GM21367 (cell line): ENCODE measurements around the gene PURA.

ENCODE experiments used
- ATAC-seq: cut with Tn5 transposase; IDR thresholded peaks from one replicate; pipeline ENCODE4 v1.9.1; 2021; ENCODE audit not compliant: unreplicated experiment

Gene PURA

DNA sequence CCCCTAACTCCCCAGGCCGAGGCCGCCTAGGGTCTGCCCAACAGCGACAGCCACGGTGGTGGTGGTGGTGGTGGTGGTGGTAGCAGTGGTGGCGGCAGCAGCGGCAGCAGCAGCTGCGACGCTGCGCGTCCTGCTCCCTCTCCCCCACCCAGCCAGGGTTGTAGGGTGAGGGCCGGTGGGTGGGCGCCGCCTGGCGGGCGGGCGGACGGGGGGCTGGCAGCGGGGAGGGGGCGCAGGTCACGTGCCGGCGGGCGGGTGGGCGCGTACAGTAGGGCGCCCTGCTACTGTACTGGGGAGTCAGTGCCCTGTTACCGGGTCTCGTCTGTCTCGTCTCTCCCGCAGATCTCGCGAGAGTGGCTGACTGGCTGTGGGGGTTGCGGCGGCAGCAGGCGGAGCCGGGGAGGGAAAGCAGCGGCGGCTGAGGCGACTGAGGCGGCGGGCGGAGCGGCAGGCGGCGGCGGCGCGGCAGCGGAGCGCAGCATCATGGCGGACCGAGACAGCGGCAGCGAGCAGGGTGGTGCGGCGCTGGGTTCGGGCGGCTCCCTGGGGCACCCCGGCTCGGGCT, at the start of gene PURA:
TSS of gene PURA (plus strand) at position 411 of the 565 bp plus-strand sequence. CDS start at position 484, 73 bp downstream.
- ATAC-seq = peak; percentile 66

DNA sequence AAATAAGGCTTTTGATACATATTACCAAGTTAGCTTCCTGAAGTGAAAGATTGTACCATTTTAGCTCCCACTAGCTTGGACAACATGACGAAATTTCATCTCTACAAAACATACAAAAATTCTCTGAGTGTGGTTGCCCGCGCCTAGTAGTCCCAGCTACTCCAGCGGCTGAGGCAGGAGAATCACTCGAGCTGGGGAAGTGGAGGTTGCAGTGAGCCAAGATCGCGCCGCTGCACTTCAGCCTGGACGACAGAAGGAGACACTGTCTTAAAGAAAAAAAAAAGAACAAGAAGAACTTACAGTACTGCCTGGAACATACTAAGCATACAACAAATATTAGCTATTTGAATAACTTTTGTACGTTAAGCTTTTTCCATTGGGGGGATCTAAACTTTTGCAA, 41.1 kb upstream of the PURA start:
- ATAC-seq = no peak

DNA sequence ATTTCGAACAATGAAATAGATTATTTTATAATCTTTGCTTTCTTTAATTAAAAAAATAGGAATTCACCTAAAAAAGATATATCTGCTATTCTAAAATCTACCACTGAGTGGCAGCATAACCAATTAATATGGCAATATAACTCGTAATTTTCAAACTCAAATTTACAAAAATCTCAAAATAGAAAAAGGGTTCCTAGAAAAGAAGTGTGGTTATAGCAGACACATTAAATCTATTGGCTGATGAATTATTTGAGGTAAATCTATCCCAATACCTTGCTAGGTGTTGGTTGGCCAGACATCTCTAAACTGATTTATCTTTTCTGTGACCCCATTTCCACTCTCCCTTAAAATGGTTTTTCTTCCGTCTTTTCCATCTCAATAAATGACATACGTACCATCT, 40.6 kb upstream of the PURA start:
- no peak for ATAC-seq

DNA sequence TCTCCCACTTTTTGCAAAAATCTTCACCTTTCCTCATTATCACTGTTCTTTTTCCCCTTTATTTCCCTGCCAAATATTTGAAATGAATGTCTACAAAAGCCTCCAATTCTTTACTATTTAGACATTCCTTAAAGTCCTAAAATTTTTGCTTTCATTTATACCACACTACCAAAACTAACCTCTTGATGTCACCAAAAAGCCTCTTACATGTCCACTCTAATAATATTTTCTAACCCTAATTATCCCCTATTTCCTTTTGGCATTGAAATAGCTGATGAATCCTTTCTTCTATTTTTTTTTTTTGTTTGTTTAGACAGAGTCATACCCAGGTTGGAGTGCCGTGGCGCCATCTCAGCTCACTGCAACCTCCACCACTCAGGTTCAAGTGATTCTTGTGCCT, 38.5 kb upstream of the PURA start:
- ATAC-seq = no peak

DNA sequence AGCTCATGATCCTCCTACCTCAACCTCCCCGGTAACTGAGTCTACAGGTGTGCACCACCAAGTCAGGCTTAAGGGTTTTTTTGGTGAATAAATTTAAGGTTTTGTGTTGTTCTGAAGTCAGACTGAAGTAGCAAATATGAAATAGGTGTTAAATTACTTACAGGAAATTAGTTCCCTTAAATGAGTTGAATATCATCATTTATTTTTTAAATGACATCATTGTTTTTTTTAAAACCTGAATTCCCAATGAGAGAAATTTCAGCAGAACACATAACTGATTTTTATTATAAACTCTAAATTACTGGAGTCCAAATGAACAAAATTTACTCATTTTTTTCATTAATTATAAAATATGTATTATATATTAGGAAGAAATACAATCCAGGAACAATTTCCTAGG, 37.8 kb upstream of the PURA start:
- no peak for ATAC-seq

DNA sequence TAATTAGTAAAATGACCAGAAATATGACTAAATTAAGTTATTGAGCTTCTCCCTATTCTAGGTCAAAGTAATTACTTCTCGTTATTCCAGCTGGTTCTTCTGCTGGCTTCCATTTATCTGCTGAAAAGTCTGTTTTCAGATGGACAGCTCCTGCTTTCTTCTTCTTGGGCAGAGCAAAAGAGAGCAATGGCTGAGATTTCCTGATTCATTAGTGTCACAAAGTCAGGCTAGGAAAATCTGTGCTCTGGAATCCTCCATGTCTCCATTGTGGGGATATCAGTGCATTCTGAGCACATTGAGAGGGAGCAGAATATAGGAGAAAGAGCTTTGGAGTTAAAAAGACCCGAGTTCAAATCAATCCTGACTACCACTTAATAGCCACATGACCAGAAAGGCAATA, 37.1 kb upstream of the PURA start:
- no peak for ATAC-seq

DNA sequence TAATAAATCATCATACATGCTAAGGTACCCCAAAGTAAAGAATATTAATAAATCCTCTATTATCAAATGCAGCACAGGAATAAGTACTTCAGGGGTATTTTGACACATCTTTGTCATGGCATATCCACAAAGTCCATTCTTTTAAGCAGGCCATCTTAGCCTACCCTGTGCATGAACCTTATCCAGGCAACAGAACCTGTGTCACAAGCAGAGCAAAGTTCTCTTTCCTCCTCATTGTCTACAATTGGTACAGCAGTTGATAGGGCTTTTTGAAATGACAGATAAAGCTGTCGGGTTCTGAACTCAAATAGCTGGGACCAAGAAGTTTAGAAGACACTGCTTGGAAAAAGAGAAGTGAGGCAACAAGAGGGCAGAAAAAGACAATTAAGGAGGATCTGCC, 30.8 kb upstream of the PURA start:
- ATAC-seq = no peak

DNA sequence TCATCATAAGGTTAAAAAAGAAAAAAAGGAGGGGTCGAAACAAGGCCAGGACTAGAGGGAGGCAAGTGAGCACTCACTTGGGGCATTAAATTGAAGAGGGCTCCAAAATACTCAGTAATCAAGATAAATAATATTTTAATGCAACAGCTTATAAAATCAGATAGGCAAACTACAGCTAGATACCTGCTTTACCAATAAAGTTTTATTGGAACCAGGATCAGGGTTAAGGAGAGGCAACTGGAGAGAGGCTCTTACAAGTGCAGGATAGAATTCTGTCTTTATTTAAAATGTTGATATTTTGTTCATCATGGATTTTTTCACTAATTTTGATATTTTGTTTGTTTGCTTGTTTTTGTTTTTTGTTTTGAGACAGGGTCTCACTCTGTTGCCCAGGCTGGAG, 30.3 kb upstream of the PURA start:
- ATAC-seq = no peak

DNA sequence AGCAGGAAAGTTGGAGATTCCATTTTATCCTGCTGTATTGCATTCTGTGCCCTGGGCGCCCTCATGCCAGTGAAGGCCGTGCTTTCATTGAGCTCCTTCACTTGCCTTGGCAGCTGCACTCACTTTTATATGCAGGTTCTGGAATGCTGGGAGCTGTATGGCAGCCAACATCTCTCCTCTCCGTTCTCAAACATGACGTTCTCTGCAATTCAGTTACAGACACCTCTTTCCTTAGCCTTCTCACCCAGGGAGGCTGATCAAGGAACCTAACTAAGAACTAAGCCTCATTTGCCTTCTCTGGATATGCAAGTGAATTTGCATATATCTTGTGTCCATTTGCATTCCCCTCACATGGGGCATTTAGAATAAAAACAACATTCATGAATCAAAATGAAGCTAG, 29.4 kb upstream of the PURA start:
- no peak for ATAC-seq

DNA sequence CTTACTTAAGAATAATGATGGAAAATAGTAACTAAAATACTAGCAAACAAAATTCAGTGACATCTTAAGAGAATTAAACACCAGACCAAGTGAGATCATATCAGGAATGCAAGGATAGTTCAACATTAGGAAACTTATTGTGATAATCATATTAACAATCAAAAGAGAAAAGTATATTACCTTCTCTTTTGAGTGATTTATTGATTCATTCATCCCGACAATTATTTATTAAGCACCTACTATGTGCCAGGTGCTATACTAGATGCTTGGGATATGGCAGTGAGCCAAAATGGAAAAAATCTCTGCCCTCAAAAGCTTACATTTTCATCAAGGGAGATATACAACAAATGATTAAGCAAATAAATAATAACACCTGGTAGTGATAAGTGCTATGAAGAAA, 23.7 kb upstream of the PURA start:
- no peak for ATAC-seq

DNA sequence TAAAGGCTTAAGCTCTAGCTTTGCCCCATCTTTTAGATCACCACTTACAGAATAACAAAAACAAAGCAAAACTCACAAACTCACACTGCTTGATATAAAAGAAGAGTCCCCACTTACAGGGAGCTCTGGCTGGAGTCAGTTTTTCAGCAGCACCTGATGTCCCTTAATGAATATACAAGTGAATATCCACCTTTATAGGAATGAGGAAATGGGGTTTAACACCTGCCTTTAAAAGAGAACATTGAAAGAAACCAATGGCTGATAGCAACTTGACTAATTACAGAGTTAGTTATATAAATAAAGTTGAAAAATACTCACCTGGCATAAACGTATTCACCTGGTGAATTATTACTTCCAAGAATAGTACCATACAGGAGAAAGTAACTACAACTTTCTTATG, 20.7 kb upstream of the PURA start:
- ATAC-seq = no peak

DNA sequence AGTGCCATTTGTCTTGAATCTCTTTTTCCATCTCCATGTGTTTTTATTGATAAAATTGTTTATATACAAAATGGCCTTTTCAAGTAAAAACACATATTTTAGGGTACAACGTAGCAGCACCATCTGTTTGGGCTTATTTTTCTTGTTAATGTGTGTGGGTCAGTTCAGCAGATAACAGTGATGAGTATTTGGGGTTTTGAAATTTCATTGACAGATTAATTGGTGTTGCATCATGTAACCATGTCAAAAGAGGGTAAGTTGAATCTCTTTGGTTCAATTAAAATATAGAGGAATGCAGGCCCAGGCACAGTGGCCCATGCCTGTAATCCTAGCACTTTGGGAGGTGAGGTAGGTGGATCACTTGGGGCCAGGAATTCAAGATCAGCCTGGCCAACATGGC, 20.0 kb upstream of the PURA start:
- ATAC-seq = no peak

DNA sequence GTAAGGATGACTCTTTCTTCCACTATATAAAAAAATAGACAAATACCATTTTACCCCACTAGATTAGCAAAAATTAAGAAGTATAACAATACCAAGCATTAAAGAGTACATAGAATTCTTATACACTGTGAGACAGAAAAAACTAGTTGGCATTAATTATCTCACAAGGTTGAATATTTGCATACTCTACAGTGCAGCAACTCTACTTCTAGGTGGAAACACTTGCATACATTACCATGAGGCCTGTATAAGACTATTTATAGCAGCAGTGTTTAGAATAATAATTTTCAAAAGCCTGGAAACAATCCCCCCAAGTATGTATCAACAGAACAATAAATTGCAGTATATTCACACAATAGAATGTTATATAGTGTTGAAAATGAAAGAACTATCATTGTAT, 19.0 kb upstream of the PURA start:
- ATAC-seq = no peak

DNA sequence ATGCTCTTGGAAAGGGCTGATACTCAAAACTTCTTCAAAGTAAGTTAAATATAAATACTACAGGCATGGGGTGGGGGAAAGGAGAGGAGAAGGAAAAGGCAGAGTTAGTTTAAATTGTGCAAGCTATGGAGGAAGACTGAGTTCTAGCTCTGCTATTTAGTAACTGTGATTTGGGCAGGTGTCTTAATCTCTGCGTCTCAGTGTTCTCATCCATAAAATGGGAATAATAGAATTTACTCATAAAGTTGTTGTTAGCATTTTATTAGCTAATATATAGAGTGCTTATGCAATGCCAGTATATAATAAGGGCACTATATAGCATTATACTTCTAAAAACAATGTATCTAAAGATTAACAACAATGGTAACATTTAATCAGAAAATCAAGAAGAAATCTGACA, 12.7 kb upstream of the PURA start:
- no peak for ATAC-seq

DNA sequence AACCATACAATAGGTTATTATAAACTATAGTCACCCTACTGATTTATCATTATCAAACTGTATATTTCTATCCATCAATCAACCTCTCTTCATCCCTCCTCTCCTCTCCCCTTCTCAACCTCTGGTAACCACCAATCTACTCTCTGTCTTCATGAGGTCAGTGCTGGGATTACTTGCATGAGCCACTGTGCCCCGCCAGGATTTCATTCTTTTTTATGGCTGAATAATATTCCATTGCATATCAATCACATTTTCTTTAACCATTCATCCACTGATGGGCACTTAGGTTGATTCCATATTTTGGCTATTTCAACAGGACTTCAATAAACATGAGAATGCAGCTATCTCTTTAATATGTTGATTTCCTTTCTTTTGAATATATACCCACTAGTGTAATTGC, 10.8 kb upstream of the PURA start:
- ATAC-seq = no peak

DNA sequence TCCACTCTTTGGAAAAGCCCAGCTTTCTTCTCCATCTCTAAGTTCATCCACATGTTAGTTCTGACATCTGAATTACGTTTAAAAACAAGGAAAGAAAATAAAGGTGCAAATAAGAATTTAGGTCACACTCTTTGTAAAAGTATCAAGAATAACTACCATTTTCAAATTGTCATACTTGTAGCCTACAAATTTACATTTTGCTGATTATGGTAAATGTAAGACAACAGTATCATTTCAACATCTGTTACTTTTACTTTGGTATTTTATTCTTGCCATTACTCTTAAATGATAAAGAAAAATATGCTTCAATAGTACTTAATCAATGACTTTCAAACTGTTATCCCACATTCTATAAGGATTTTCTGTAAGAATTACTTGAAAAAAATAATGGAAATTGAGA, 9.8 kb upstream of the PURA start:
- no peak for ATAC-seq

DNA sequence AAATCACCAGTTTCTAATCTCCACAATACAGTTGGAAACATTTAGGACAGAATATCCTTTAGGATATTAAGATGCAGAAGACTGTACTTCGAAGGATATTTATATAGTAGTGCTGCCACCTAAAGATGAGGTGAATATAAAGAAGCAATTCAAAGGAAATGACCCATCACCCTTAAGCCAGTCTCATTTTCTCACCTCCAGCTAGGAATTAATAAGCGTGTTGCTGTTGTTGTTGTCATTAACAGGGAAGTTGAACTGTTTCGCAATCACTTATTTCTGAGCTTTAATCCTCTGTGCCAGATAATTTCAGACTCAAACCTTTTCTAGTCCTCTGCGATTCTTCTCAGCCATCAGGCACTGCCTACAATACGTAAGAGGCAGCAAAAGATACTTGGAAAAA, 7.8 kb upstream of the PURA start:
- no peak for ATAC-seq

DNA sequence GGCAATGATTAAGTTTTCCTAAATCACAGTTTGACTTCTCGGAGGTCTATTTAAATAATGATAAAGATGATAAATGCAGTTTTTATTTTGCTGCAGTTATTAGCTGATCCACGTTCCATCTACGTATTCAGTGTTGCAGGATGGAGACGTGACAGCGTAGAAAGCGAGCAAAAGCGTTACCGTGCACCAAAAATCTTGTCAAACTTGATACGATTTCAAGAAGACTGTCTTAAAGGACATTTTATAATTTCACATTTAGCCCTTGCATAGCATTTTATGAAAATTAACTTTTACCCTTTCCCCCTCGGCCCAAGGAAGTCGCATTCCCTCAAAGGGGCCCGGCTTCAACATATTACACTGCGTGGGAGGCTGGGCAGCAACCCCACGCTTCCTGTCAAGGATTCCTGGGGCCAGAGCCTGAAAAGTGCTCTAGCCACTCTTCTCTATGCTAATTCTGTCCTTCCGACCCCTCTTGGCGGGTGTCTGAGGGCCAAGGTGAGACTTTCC, 7.1 kb upstream of the PURA start:
- no peak for ATAC-seq

DNA sequence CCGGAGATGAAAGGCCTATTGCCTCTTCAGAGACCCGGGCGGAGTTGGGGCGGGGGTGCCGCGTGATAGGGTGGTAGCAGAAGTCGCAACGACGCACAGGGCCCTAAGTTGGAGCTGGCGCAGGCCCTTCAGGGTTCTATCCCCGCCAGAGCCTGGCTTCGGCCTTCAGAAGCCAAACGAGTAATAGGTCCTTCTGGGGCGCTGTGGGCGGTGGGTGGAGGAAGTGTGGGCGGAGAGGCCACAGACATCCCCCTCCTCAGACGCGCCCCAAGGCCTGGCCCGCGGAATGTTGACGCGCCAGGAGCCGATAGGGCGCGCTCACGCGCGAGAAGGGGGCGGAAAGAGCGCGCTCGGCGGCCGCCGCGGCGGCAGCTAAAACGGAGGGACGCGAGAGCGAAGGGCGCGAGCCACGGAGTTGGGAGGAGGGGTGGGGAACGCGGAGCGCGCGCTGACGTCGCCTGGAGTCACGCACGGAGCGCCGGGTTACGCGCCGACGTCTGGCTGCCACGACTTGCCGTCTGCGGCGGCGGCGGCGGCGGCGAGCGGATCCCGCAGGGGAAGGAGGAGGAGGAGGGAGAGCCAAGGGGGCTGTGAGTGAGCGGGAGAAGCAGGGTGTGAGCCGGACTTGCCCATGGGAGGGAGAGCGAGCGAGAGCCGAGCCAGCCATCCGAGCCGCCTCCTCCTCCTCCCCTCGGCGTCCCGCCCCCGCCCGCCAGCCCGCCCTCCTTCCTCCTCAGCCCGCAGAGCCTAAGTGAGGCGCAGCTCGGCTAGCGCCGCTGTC, 6.4 kb upstream of the PURA start:
- peak; percentile 74 for ATAC-seq

DNA sequence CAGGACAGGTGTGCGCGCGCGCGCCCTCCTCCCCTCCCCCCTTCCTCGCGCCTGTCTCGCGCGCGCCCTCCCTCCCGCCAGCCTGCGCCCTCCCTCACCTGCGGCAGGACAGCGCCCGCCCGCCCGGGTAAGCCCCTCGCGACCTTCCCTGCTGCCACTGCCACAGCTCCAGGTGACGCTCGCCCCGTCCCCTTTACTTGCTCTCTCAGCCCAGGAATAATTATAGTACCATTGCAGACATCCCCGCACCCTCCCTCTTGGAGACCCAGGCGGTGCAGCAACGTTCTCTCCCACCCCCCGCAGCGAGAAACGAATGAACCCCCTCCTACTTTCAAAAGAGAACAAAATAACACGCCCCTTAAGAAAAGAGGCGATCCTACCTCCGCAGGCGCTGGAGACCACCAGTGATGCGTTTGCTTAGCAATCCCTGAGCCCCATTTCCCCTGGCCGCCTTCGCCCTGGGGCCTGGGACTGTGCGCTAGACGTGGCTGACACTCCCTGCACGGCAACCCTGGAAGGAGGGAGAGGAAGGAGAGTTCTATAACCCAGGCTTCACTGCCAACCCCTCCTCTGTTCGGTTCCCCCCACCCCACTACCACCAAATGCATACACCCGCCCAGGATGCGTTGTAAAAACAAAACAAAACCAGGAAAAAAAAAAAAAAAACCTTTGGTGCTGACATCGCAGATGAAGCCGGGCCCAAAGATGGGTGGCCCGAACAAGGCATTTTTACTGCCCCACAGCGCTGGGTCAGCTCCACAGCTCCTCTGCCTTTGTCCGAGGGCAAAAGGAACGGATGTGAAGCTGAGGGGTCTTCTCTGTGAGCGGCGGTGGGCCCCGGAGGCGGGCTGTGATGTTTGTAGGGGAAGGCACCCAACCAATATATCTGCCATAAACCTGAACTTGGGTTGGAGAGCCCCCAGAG, 5.6 kb upstream of the PURA start:
- ATAC-seq = no peak

DNA sequence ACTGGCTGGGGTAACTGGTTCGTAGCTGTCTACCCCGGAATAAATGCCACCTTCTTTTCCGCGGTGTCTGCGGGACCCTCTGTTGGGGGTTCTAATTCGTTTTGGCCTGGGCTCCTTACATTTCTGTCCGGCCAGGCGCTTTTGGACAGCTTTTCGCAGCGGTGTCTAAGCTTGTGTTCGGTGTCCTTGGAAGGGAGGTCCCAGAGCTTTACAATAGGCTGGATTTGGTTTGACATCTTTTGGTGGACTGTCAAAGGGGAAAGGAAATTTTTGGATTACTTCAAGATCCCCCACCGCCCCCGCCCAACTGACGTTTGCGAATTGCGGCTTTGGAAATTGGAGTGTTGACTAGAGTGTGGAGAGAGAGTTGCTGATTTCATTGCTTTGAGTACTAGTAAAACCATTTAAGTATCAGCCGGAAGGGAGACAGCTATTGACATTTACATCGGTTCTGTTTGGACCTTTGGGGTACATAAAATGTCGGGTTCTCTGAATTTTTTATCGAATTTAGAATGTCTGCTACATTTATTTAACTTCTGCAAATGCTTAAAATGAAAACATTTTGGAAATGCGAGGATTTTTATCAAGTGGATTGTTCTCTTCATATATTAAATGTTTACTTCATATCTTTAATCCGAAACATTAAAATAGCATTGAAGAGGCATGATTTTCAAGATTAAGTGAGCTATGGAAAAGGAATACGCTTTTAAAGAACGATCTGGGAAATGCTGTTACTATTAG, 4.7 kb upstream of the PURA start:
- ATAC-seq = no peak
